Measurements from ENCODE around the gene KRT79. TPM values are rescaled to one million over a fixed set of nuclear protein-coding genes. Genes with fewer than 3 reads are reported as not detected.

KRT79 gene
- total and polyA plus RNA-seq, 2 of the 8 experiments (the other 6 are each of a cell fraction or from before 2014, with no cell fraction given), result not detected

- no peak overlapping the region for H4K5ac ChIP-seq (ENCODE audit: insufficient read length, low read depth, low read length)
- FAIRE-seq, result no peak
- H2AK5ac ChIP-seq (ENCODE audit: low read depth, low read length), result no peak overlapping the region
- H2BK5ac ChIP-seq (ENCODE audit: low read depth, low read length), result no peak overlapping the region
- no peak overlapping the region for H4K8ac ChIP-seq (ENCODE audit: extremely low read depth, insufficient read depth, low read length)
- CTCF ChIA-PET (ENCODE audit: partially characterized antibody), result interaction anchor here (0.9 to 2.1 kb wide), 12 partner anchors 10 to 401 kb away, joined by 3 to 7 read pairs (median 3); partner anchors contain the start of gene KRT79
- H3K14ac ChIP-seq (ENCODE audit: insufficient read length), result no peak overlapping the region
- H3K4ac ChIP-seq (replicated peaks; ENCODE audit: insufficient read length, low read depth, low read length), result no peak overlapping the region
- H2BK12ac ChIP-seq (ENCODE audit: low read depth, low read length), result no peak overlapping the region
- H3K79me2 ChIP-seq (ENCODE audit: control insufficient read depth in 1 of 2, insufficient read depth in 2 of 2, low read length in 2 of 2), result no peaks in the 10 kb centered on the region
- no peaks in the 10 kb centered on the region for H3K23me2 ChIP-seq (ENCODE audit: low read depth, low read length)
- no peak overlapping the region for H2AFZ ChIP-seq (ENCODE audit: low read length)
- no peak overlapping the region for H3K56ac ChIP-seq (replicated peaks; ENCODE audit: insufficient read length, low read depth, low read length)
- no peaks in the 10 kb centered on the region for H3K79me1 ChIP-seq (ENCODE audit: low read depth, low read length)
- no peaks in the 10 kb centered on the region for H3K27me3 ChIP-seq (replicated peaks in 1 of 4; ENCODE audit: control insufficient read depth in 3 of 4, extremely low read depth in 1 of 4, insufficient read depth in 3 of 4, low read length in 3 of 4)
- H3K4me2 ChIP-seq (ENCODE audit: insufficient read depth in 1 of 2, low read depth in 2 of 2, low read length in 2 of 2), result no peak overlapping the region
- H3K9ac ChIP-seq (replicated peaks in 1 of 4; ENCODE audit: extremely low read depth in 1 of 4, low read depth in 3 of 4, low read length in 3 of 4), result no peak overlapping the region
- H4K91ac ChIP-seq (replicated peaks; ENCODE audit: insufficient read length, low read length), result no peak overlapping the region
- H3K4me3 ChIP-seq (ENCODE audit: extremely low read depth in 1 of 4, insufficient read depth in 2 of 4, low read depth in 3 of 4, low read length in 4 of 4), result no peak overlapping the region
- H2BK15ac ChIP-seq (ENCODE audit: low read length), result no peak overlapping the region
- H3K23ac ChIP-seq (ENCODE audit: insufficient read length), result no peak overlapping the region
- H3K4me1 ChIP-seq (replicated peaks in 1 of 4; ENCODE audit: control insufficient read depth in 3 of 4, insufficient read depth in 4 of 4, low read length in 3 of 4), result peaks cover 0 to 11% (median 2%) of the 10 kb centered on the region in 4 experiments; a peak in 3 of 7 replicates
- H3K27ac ChIP-seq (ENCODE audit: low read depth, low read length), result no peak overlapping the region
- H2BK120ac ChIP-seq (replicated peaks; ENCODE audit: low read depth, low read length), result no peak overlapping the region
- POLR2A ChIA-PET (ENCODE audit: partially characterized antibody), result interaction anchor here (1.2 kb wide), 1 partner anchor 33 kb away, joined by 3 read pairs; no protein-coding TSS in a partner anchor
- H2BK20ac ChIP-seq (ENCODE audit: low read length), result no peak overlapping the region
- H3K18ac ChIP-seq (ENCODE audit: extremely low read depth, low read length), result no peak overlapping the region
- no peak for DNase-seq (ENCODE audit: low read depth in 1 of 2, low spot score in 2 of 2)
- no peaks in the 10 kb centered on the region; a peak in 1 of 4 replicates for H3K9me3 ChIP-seq (ENCODE audit: insufficient read depth in 2 of 2, low read depth in 1 of 2, low read length in 1 of 2)
- no peaks in the 10 kb centered on the region for H3K36me3 ChIP-seq (ENCODE audit: control insufficient read depth in 2 of 4, insufficient read depth in 4 of 4, low read length in 3 of 4)
- H4K20me1 ChIP-seq (replicated peaks in 1 of 2; ENCODE audit: control insufficient read depth in 1 of 2, insufficient read depth in 2 of 2, low read length in 2 of 2), result no peaks in the 10 kb centered on the region
- 92% methylated on average over 3 of the region's 3 CpGs; no CpG with 5 or more reads in 1 of the 2 experiments for WGBS, 2 experiments (ENCODE audit: extremely low coverage in 1 of 2, insufficient coverage in 1 of 2, insufficient read length in 1 of 2, insufficient replicate concordance in 2 of 2, low coverage in 1 of 2, low lambda C conversion rate in 2 of 2, missing lambda C conversion rate in 1 of 2)
- no peak for TF ChIP-seq PHF8 (conservative IDR thresholded peaks at IDR 0.05; ENCODE audit: low read depth, low read length)
- TF ChIP-seq SP4 (IDR thresholded peaks at IDR 0.05; ENCODE audit: low read length), result no peak
- TF ChIP-seq KDM4A (IDR thresholded peaks at IDR 0.05; ENCODE audit: low read depth, low read length, severe bottlenecking), result no peak
- TF ChIP-seq CBX5 (IDR thresholded peaks at IDR 0.05; ENCODE audit: low read depth, low read length), result no peak
- no peak for TF ChIP-seq GABPA (IDR thresholded peaks at IDR 0.05; ENCODE audit: borderline replicate concordance, insufficient read depth, low read length)
- no peak for TF ChIP-seq CTBP2 (IDR thresholded peaks at IDR 0.05; ENCODE audit: borderline replicate concordance, insufficient read depth, insufficient read length, low read length)
- TF ChIP-seq ASH2L (IDR thresholded peaks at IDR 0.05; ENCODE audit: low read length), result no peak
- TF ChIP-seq E2F6 (IDR thresholded peaks at IDR 0.05), result no peak
- no peak for TF ChIP-seq HDAC2 (IDR thresholded peaks at IDR 0.05; ENCODE audit: borderline replicate concordance in 1 of 2, low read depth in 2 of 2, low read length in 2 of 2)
- no peak for TF ChIP-seq SP1 (IDR thresholded peaks at IDR 0.05; ENCODE audit: low read depth, low read length)
- no peak for TF ChIP-seq YY1 (IDR thresholded peaks at IDR 0.05; ENCODE audit: low read depth, low read length)
- no peak for TF ChIP-seq EZH2 (IDR thresholded peaks at IDR 0.05; ENCODE audit: low read depth, low read length, severe bottlenecking)
Measured at GRCh38 chr12:52796429-52796794, 37.7 kb downstream of the KRT79 start.

Data from H1 (cell line).